SK-N-SH (cell line): ENCODE results near the gene SHQ1.

Experiments
- EP300 ChIP-seq, 2 experiments: IDR thresholded peaks; 2 replicates each; pipeline versions ENCODE4 v1.4.0 to v1.6.1; 2012; ENCODE audit warnings: borderline replicate concordance in 1 of 2, low read depth in 1 of 2, low read length in 1 of 2
- EZH2phosphoT487 ChIP-seq: fragments of 200-600 bp; sonication (generic); IDR thresholded peaks from 2 replicates; pipeline ENCODE4 v1.6.1; 2017; ENCODE audit warnings: low read depth, mixed run types, mild to moderate bottlenecking, antibody characterized with exemption, moderate library complexity, borderline replicate concordance
- FOXJ3 ChIP-seq: sonication (generic); formaldehyde crosslinking; IDR thresholded peaks from 2 replicates; pipeline ENCODE4 v1.5.1; 2020; ENCODE audit warnings: mild to moderate bottlenecking, missing genetic modification reagents
- SMC3 ChIP-seq: IDR thresholded peaks from 2 replicates; pipeline ENCODE4 v1.6.1; 2012; ENCODE audit warnings: low read depth, low read length, improper control_type of control experiment
- TAF1 ChIP-seq: IDR thresholded peaks from 2 replicates; pipeline ENCODE4 v1.6.1; 2012; ENCODE audit warnings: low read depth, mild to moderate bottlenecking, low read length, moderate library complexity, borderline replicate concordance
- TCF12 ChIP-seq: IDR thresholded peaks from 2 replicates; pipeline ENCODE4 v1.4.0; 2012
- TF ChIP-seq, protein P1 (sequence below): fragments of 200-600 bp; sonication (generic); IDR thresholded peaks from 2 replicates; pipeline ENCODE4 v1.6.1; 2017; ENCODE audit warnings: antibody characterized with exemption, mild to moderate bottlenecking, moderate library complexity
- TF ChIP-seq, protein P2 (sequence below): IDR thresholded peaks from 2 replicates; pipeline ENCODE4 v1.6.1; 2012; ENCODE audit warnings: mild to moderate bottlenecking, low read depth, low read length, moderate library complexity
- TF ChIP-seq, protein P3 (sequence below): IDR thresholded peaks from 2 replicates; pipeline ENCODE4; 2012
- TF ChIP-seq, protein P4 (sequence below): IDR thresholded peaks from 2 replicates; pipeline ENCODE4 v1.4.0; 2012; ENCODE audit warnings: low read depth

DNA sequence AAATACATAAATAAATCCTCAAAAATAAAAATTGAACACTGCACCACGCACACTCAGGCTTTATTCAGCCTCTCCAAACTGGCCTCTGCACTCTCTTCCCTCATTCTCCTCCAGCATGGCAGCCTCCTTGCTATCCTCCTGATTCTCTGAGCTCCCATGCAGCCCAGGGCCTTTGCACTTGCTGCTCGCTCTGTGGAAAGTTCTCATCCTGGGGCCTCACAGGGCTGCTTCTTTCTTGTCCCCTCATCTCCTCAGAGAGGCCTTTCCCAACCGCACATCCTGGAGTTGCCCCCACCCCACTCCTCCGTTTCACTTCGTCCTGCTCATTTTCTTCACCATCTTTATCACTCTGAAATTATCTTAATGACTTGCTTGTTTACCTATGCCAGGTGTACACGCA is 123.0 kb downstream of the SHQ1 start:
- TF ChIP-seq, protein P1, sequence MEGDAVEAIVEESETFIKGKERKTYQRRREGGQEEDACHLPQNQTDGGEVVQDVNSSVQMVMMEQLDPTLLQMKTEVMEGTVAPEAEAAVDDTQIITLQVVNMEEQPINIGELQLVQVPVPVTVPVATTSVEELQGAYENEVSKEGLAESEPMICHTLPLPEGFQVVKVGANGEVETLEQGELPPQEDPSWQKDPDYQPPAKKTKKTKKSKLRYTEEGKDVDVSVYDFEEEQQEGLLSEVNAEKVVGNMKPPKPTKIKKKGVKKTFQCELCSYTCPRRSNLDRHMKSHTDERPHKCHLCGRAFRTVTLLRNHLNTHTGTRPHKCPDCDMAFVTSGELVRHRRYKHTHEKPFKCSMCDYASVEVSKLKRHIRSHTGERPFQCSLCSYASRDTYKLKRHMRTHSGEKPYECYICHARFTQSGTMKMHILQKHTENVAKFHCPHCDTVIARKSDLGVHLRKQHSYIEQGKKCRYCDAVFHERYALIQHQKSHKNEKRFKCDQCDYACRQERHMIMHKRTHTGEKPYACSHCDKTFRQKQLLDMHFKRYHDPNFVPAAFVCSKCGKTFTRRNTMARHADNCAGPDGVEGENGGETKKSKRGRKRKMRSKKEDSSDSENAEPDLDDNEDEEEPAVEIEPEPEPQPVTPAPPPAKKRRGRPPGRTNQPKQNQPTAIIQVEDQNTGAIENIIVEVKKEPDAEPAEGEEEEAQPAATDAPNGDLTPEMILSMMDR = no peak
- TF ChIP-seq TCF12 (no peak), EZH2phosphoT487 (no peak), EP300 (IDR thresholded peaks at IDR 0.05; ENCODE audit: borderline replicate concordance in 1 of 2, low read depth in 1 of 2, low read length in 1 of 2) (no peak), FOXJ3 (no peak), TAF1 (no peak), SMC3 (no peak)
- TF ChIP-seq, protein P2, sequence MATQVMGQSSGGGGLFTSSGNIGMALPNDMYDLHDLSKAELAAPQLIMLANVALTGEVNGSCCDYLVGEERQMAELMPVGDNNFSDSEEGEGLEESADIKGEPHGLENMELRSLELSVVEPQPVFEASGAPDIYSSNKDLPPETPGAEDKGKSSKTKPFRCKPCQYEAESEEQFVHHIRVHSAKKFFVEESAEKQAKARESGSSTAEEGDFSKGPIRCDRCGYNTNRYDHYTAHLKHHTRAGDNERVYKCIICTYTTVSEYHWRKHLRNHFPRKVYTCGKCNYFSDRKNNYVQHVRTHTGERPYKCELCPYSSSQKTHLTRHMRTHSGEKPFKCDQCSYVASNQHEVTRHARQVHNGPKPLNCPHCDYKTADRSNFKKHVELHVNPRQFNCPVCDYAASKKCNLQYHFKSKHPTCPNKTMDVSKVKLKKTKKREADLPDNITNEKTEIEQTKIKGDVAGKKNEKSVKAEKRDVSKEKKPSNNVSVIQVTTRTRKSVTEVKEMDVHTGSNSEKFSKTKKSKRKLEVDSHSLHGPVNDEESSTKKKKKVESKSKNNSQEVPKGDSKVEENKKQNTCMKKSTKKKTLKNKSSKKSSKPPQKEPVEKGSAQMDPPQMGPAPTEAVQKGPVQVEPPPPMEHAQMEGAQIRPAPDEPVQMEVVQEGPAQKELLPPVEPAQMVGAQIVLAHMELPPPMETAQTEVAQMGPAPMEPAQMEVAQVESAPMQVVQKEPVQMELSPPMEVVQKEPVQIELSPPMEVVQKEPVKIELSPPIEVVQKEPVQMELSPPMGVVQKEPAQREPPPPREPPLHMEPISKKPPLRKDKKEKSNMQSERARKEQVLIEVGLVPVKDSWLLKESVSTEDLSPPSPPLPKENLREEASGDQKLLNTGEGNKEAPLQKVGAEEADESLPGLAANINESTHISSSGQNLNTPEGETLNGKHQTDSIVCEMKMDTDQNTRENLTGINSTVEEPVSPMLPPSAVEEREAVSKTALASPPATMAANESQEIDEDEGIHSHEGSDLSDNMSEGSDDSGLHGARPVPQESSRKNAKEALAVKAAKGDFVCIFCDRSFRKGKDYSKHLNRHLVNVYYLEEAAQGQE = no peak
- TF ChIP-seq, protein P3, sequence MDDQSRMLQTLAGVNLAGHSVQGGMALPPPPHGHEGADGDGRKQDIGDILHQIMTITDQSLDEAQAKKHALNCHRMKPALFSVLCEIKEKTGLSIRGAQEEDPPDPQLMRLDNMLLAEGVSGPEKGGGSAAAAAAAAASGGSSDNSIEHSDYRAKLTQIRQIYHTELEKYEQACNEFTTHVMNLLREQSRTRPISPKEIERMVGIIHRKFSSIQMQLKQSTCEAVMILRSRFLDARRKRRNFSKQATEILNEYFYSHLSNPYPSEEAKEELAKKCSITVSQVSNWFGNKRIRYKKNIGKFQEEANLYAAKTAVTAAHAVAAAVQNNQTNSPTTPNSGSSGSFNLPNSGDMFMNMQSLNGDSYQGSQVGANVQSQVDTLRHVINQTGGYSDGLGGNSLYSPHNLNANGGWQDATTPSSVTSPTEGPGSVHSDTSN = no peak
- TF ChIP-seq, protein P4, sequence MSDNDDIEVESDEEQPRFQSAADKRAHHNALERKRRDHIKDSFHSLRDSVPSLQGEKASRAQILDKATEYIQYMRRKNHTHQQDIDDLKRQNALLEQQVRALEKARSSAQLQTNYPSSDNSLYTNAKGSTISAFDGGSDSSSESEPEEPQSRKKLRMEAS = no peak
